Breast epithelium (tissue), 3 donors: Measurements from ENCODE around the gene PKHD1.

Source experiments
- CTCF ChIP-seq, 3 donors: fragments of 450-650 bp; IDR thresholded peaks; one replicate each; pipeline ENCODE4 v1.5.1; 2016 to 2017; ENCODE audit warnings: antibody characterized with exemption in 3 of 3, mild to moderate bottlenecking in 3 of 3, moderate library complexity in 3 of 3
- POLR2A ChIP-seq: fragments of 450-650 bp; IDR thresholded peaks from one replicate; pipeline ENCODE4 v1.6.1; 2016; ENCODE audit warnings: antibody characterized with exemption, mild to moderate bottlenecking, moderate library complexity

DNA sequence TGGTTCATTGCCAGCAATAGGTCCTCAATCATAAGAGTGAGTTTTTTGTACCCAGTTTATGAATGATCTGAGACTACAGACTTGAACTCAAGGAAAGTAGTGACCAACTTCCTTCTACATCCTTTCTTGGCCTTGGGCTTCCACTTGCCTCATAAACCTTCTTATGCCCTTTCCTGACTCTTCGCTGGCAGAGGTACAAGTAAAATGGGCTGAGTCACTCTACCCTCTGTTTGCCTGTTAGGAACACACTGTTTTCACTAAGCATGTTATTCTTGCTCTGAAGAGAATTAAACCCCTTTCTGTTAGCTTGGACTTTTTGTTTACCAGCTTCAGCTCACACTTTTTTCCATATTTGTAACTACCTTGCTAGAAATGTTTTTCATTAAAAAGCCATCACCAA lies 74.4 kb downstream of the PKHD1 start:
- TF ChIP-seq POLR2A, result no peak
- no peak for TF ChIP-seq CTCF (IDR thresholded peaks at IDR 0.05)
